ENCODE results near the gene CGB2.
"Not testable (repeated sequence)": the region's sequence is repeated elsewhere in the genome, so short reads cannot be mapped to it uniquely, and the experiment has no call there.

CGB2 gene

GRCh38 chr19:49009828-49010227 lies 21.9 kb upstream of the CGB2 start:
- no peak for DNase-seq (ENCODE audit: low read depth in 1 of 2, low spot score in 1 of 2)

GRCh38 chr19:49010453-49010852 lies 21.2 kb upstream of the CGB2 start:
- no peak for DNase-seq (ENCODE audit: low read depth in 1 of 2, low spot score in 1 of 2)

- no peak for DNase-seq (ENCODE audit: low read depth in 1 of 2, low spot score in 1 of 2)
Measured at GRCh38 chr19:49011194-49011593, 20.5 kb upstream of the CGB2 start.

- DNase-seq (ENCODE audit: low read depth in 1 of 2, low spot score in 1 of 2), result no peak
Measured at GRCh38 chr19:49014123-49014869, 17.4 kb upstream of the CGB2 start.

- DNase-seq (ENCODE audit: low read depth in 1 of 2, low spot score in 1 of 2), result no peak
Measured at GRCh38 chr19:49014870-49015255, 16.8 kb upstream of the CGB2 start.

GRCh38 chr19:49016067-49016839 lies 15.4 kb upstream of the CGB2 start:
- no peak for DNase-seq (ENCODE audit: low read depth in 1 of 2, low spot score in 1 of 2)

GRCh38 chr19:49017041-49017665 lies 14.5 kb upstream of the CGB2 start, which contains the start of gene LHB:
Gene LHB, minus strand, starts transcription at chr19:49017091. Its CDS starts 10 bp downstream, at chr19:49017081.
- no peak for DNase-seq (ENCODE audit: low read depth in 1 of 2, low spot score in 1 of 2)

- peak; percentile 35 to 48 for DNase-seq (ENCODE audit: low read depth in 1 of 2, low spot score in 1 of 2)
Measured at GRCh38 chr19:49017666-49018351, 13.9 kb upstream of the CGB2 start.

- DNase-seq (ENCODE audit: low read depth in 1 of 2, low spot score in 1 of 2), result not testable (repeated sequence)
Measured at GRCh38 chr19:49018388-49019241, 13.1 kb upstream of the CGB2 start.

GRCh38 chr19:49019242-49019932 lies 12.3 kb upstream of the CGB2 start:
- peak in 1 of 2 donors; percentile 35 for DNase-seq (ENCODE audit: low read depth in 1 of 2, low spot score in 1 of 2)

GRCh38 chr19:49020342-49020741 lies 11.3 kb upstream of the CGB2 start:
- DNase-seq (ENCODE audit: low read depth in 1 of 2, low spot score in 1 of 2), result no peak

- DNase-seq (ENCODE audit: low read depth in 1 of 2, low spot score in 1 of 2), result no peak
Measured at GRCh38 chr19:49020931-49021895, 10.5 kb upstream of the CGB2 start.

GRCh38 chr19:49022116-49022515 lies 9.6 kb upstream of the CGB2 start:
- no peak for DNase-seq (ENCODE audit: low read depth in 1 of 2, low spot score in 1 of 2)

- not testable (repeated sequence) for DNase-seq (ENCODE audit: low read depth in 1 of 2, low spot score in 1 of 2)
Measured at GRCh38 chr19:49024233-49024632, 7.5 kb upstream of the CGB2 start, which contains the start of gene CGB3. Gene CGB3, minus strand, starts transcription at chr19:49024333. Its CDS starts 362 bp downstream, at chr19:49023971.

- DNase-seq (ENCODE audit: low read depth in 1 of 2, low spot score in 1 of 2), result not testable (repeated sequence)
Measured at GRCh38 chr19:49025088-49025487, 6.6 kb upstream of the CGB2 start.

GRCh38 chr19:49025599-49025998 lies 6.1 kb upstream of the CGB2 start:
- not testable (repeated sequence) for DNase-seq (ENCODE audit: low read depth in 1 of 2, low spot score in 1 of 2)

- DNase-seq (ENCODE audit: low read depth in 1 of 2, low spot score in 1 of 2), result not testable (repeated sequence)
Measured at GRCh38 chr19:49028686-49029085, 3.0 kb upstream of the CGB2 start.

GRCh38 chr19:49029749-49030148 lies 1.9 kb upstream of the CGB2 start:
- DNase-seq (ENCODE audit: low read depth in 1 of 2, low spot score in 1 of 2), result not testable (repeated sequence)
